H9 (cell line): Measurements from ENCODE around the gene FLNA. TPM values are rescaled to one million over a fixed set of nuclear protein-coding genes. Genes with fewer than 3 reads are reported as not detected.
"Not testable (repeated sequence)": the region's sequence is repeated elsewhere in the genome, so short reads cannot be mapped to it uniquely, and the experiment has no call there.

Source experiments
- DNase-seq: peaks from one replicate; pipeline ENCODE4 v3.0.0-alpha.2; 2017
- H2AFZ ChIP-seq: one replicate; pipeline ENCODE4 v1.6.1; 2013; ENCODE audit warnings: mild to moderate bottlenecking, low read length, control low read depth, moderate library complexity
- H2AK5ac ChIP-seq: 2 replicates; pipeline ENCODE4 v1.6.1; 2013; ENCODE audit warnings: low read length, control low read depth, mixed read lengths; ENCODE audit not compliant: insufficient read length
- H2BK120ac ChIP-seq: one replicate; pipeline ENCODE4 v1.6.1; 2013; ENCODE audit warnings: low read depth, mild to moderate bottlenecking, low read length, control low read depth, inconsistent platforms; ENCODE audit not compliant: poor library complexity, severe bottlenecking
- H2BK12ac ChIP-seq: 2 replicates; pipeline ENCODE4 v1.6.1; 2013; ENCODE audit warnings: low read length, control low read depth, mixed read lengths, low read depth; ENCODE audit not compliant: insufficient read length
- H2BK15ac ChIP-seq: 2 replicates; pipeline ENCODE4 v1.6.1; 2013; ENCODE audit warnings: low read depth, low read length, control low read depth
- H2BK20ac ChIP-seq: one replicate; pipeline ENCODE4 v1.6.1; 2013; ENCODE audit warnings: low read depth, mild to moderate bottlenecking, low read length, control low read depth, inconsistent platforms; ENCODE audit not compliant: poor library complexity, severe bottlenecking
- H2BK5ac ChIP-seq: 2 replicates; pipeline ENCODE4 v1.6.1; 2013; ENCODE audit warnings: low read length, control low read depth, mixed read lengths; ENCODE audit not compliant: insufficient read length
- H3K14ac ChIP-seq: 2 replicates; pipeline ENCODE4 v1.6.1; 2013; ENCODE audit warnings: low read length, control low read depth; ENCODE audit not compliant: insufficient read depth
- H3K18ac ChIP-seq: 2 replicates; pipeline ENCODE4 v1.6.1; 2013; ENCODE audit warnings: low read depth, mild to moderate bottlenecking, mixed read lengths, low read length, control low read depth; ENCODE audit not compliant: insufficient read length
- H3K23ac ChIP-seq: 2 replicates; pipeline ENCODE4 v1.6.1; 2013; ENCODE audit warnings: low read length, control low read depth, mixed read lengths, low read depth; ENCODE audit not compliant: insufficient read length
- H3K23me2 ChIP-seq: 2 replicates; pipeline ENCODE4 v1.6.1; 2013; ENCODE audit warnings: low read depth, mild to moderate bottlenecking, mixed read lengths, low read length, control low read depth; ENCODE audit not compliant: insufficient read length, poor library complexity, severe bottlenecking
- H3K27ac ChIP-seq: 2 replicates; pipeline ENCODE4 v1.5.1; 2013; ENCODE audit warnings: low read length, control low read depth, mixed read lengths, low read depth; ENCODE audit not compliant: insufficient read length
- H3K27me3 ChIP-seq: 2 replicates; pipeline ENCODE4 v1.6.1; 2013; ENCODE audit warnings: low read length, control low read depth, inconsistent platforms; ENCODE audit not compliant: insufficient read depth
- H3K4ac ChIP-seq: 2 replicates; pipeline ENCODE4 v1.6.1; 2013; ENCODE audit warnings: low read depth, mild to moderate bottlenecking, control low read depth, inconsistent platforms, low read length, moderate library complexity
- H3K4me1 ChIP-seq: 2 replicates; pipeline ENCODE4 v1.6.1; 2013; ENCODE audit warnings: low read length, control low read depth, inconsistent platforms; ENCODE audit not compliant: insufficient read depth
- H3K4me2 ChIP-seq: 2 replicates; pipeline ENCODE4 v1.6.1; 2013; ENCODE audit warnings: low read length, control low read depth, mixed read lengths; ENCODE audit not compliant: insufficient read length, insufficient read depth
- H3K56ac ChIP-seq: 2 replicates; pipeline ENCODE4 v1.6.1; 2013; ENCODE audit warnings: low read depth, mild to moderate bottlenecking, mixed read lengths, low read length, control low read depth; ENCODE audit not compliant: insufficient read length
- H3K79me1 ChIP-seq: 2 replicates; pipeline ENCODE4 v1.6.1; 2013; ENCODE audit warnings: low read depth, mild to moderate bottlenecking, moderate library complexity, low read length, control low read depth, inconsistent platforms; ENCODE audit not compliant: insufficient read depth, poor library complexity, severe bottlenecking
- H3K79me2 ChIP-seq: 2 replicates; pipeline ENCODE4 v1.6.1; 2013; ENCODE audit warnings: low read length, control low read depth, inconsistent platforms; ENCODE audit not compliant: insufficient read depth
- H3K9ac ChIP-seq: 2 replicates; pipeline ENCODE4 v1.6.1; 2013; ENCODE audit warnings: low read length, control low read depth, mixed read lengths; ENCODE audit not compliant: insufficient read length; ENCODE audit errors: extremely low read depth
- H3K9me3 ChIP-seq: one replicate; pipeline ENCODE4 v1.6.1; 2013; ENCODE audit warnings: low read depth, low read length, inconsistent platforms; ENCODE audit not compliant: control insufficient read depth
- H3T11ph ChIP-seq: one replicate; pipeline ENCODE4 v1.6.1; 2013; ENCODE audit warnings: mild to moderate bottlenecking, low read length, control low read depth, inconsistent platforms
- H4K20me1 ChIP-seq: one replicate; pipeline ENCODE4 v1.6.1; 2013; ENCODE audit not compliant: control insufficient read depth, insufficient read length, insufficient read depth
- H4K5ac ChIP-seq: 2 replicates; pipeline ENCODE4 v1.6.1; 2013; ENCODE audit warnings: low read depth, mild to moderate bottlenecking, mixed read lengths, low read length, control low read depth; ENCODE audit not compliant: insufficient read length
- H4K8ac ChIP-seq: replicated peaks from 2 replicates; pipeline ENCODE4 v1.6.1; 2013; ENCODE audit warnings: low read length, control low read depth, mixed read lengths, low read depth; ENCODE audit not compliant: insufficient read length
- H4K91ac ChIP-seq: 2 replicates; pipeline ENCODE4 v1.6.1; 2013; ENCODE audit warnings: low read depth, mild to moderate bottlenecking, moderate library complexity, mixed read lengths, low read length, control low read depth; ENCODE audit not compliant: insufficient read length
- H3K27ac Mint-ChIP-seq, 3 experiments: 2 replicates in 2 of 3; 3 replicates in 1 of 3; pipeline ENCODE4 v1.8.0; 2020 to 2021; ENCODE audit warnings: mixed read lengths in 3 of 3, mild to moderate bottlenecking in 1 of 3, moderate library complexity in 1 of 3
- H3K27me3 Mint-ChIP-seq: 2 replicates; pipeline ENCODE4 v1.8.0; 2021; ENCODE audit warnings: low read depth, mild to moderate bottlenecking, moderate library complexity, mixed read lengths
- H3K36me3 Mint-ChIP-seq, 3 experiments: 2 replicates in 2 of 3; 3 replicates in 1 of 3; pipeline ENCODE4 v1.8.0; 2020 to 2021; ENCODE audit warnings: low read depth in 3 of 3, mixed read lengths in 3 of 3; ENCODE audit not compliant: insufficient read depth in 1 of 3
- H3K4me1 Mint-ChIP-seq, 2 experiments: 2 replicates each; pipeline ENCODE4 v1.8.0; 2020; ENCODE audit warnings: mixed read lengths in 2 of 2
- H3K4me3 Mint-ChIP-seq, 2 experiments: 2 replicates in 1 of 2; 3 replicates in 1 of 2; pipeline ENCODE4 v1.8.0; 2020 to 2021; ENCODE audit warnings: mild to moderate bottlenecking in 2 of 2, mixed read lengths in 2 of 2, moderate library complexity in 1 of 2
- H3K9me3 Mint-ChIP-seq, 2 experiments: 2 replicates in 1 of 2; 3 replicates in 1 of 2; pipeline ENCODE4 v1.8.0; 2020; ENCODE audit warnings: mild to moderate bottlenecking in 2 of 2, mixed read lengths in 2 of 2, moderate library complexity in 1 of 2
- WGBS: extraction: QIAGEN DNeasy Blood & Tissue Kit; methylation state at CpG from one replicate; pipeline ENCODE4 v1.1.7; 2013; ENCODE audit warnings: missing lambda C conversion rate, low lambda C conversion rate, mixed read lengths; ENCODE audit not compliant: insufficient read length; ENCODE audit errors: extremely low coverage; 5-methylcytosine and 5-hydroxymethylcytosine counted together
- total RNA-seq: library from RNA; stranded (reverse); gene quantifications from 2 replicates; pipeline ENCODE4 v1.2.1, GENCODE V29; 2021
- TF ChIP-seq, protein P1 (sequence below): fragments of 200-600 bp; sonication (generic); conservative IDR thresholded peaks from 3 replicates; pipeline ENCODE4 v1.8.0; 2021; ENCODE audit warnings: antibody characterized with exemption, mild to moderate bottlenecking

The FLNA gene
- total RNA-seq, 1 experiment from 2014 or later, result 957 TPM

DNA sequence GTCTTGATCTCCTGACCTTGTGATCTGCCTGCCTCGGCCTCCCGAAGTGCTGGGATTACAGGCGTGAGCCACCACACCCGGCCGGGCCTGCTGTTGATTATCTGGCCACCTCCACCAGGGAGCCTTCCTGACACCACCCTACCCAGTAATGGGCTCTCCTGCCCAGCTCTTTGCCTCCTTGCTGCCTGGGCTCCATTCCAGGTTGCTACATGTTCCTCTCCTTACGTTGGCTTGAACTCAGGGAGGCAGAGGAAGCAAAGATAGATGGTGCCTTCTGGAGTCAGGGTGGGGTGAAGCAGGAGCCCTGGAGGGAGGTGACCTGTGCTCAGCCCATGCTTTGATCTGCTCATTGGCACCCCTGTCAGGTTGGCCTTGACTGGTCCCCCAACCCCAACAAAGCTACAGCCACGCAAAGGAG, 26.3 kb downstream of the FLNA start:
- no peak overlapping the region for H2BK120ac ChIP-seq
- H3K9me3 Mint-ChIP-seq, result peaks cover 27 to 34% of the 10 kb centered on the region in 2 experiments
- peaks cover 18% of the 10 kb centered on the region for H3K9me3 ChIP-seq
- no peak overlapping the region for H4K91ac ChIP-seq
- H2AK5ac ChIP-seq, result no peak overlapping the region
- no peak overlapping the region for H3K14ac ChIP-seq
- H4K5ac ChIP-seq, result no peak overlapping the region
- WGBS, result no CpG with 5 or more reads among the region's 7 CpGs
- H3K4me1 Mint-ChIP-seq, result peaks cover 0 to 5% of the 10 kb centered on the region in 2 experiments; a peak in 2 of 4 replicates
- no peak for DNase-seq
- no peak overlapping the region for H3K56ac ChIP-seq
- H2BK5ac ChIP-seq, result no peak overlapping the region
- H3K79me1 ChIP-seq, result no peaks in the 10 kb centered on the region
- no peak overlapping the region for H4K8ac ChIP-seq
- H3K18ac ChIP-seq, result no peak overlapping the region
- H3K4me2 ChIP-seq, result no peak overlapping the region
- H3K27ac Mint-ChIP-seq, result peak overlapping the region in 2 of 3 experiments; percentile 12 to 82; a peak in 1 of 7 replicates
- no peak overlapping the region for H2AFZ ChIP-seq
- H2BK15ac ChIP-seq, result no peak overlapping the region
- no peaks in the 10 kb centered on the region for H3K79me2 ChIP-seq
- H3K27me3 ChIP-seq, result no peaks in the 10 kb centered on the region
- H3K36me3 Mint-ChIP-seq, result peaks cover 21 to 47% (median 36%) of the 10 kb centered on the region in 3 experiments
- no peak overlapping the region for H3K4me3 Mint-ChIP-seq
- no peaks in the 10 kb centered on the region for H3K23me2 ChIP-seq
- peaks cover 4% of the 10 kb centered on the region for H3K27me3 Mint-ChIP-seq
- no peak overlapping the region for H3K4ac ChIP-seq
- no peak overlapping the region for H3K9ac ChIP-seq
- H3K23ac ChIP-seq, result no peak overlapping the region
- no peak overlapping the region for H2BK20ac ChIP-seq
- H2BK12ac ChIP-seq, result no peak overlapping the region
- TF ChIP-seq, protein P1, sequence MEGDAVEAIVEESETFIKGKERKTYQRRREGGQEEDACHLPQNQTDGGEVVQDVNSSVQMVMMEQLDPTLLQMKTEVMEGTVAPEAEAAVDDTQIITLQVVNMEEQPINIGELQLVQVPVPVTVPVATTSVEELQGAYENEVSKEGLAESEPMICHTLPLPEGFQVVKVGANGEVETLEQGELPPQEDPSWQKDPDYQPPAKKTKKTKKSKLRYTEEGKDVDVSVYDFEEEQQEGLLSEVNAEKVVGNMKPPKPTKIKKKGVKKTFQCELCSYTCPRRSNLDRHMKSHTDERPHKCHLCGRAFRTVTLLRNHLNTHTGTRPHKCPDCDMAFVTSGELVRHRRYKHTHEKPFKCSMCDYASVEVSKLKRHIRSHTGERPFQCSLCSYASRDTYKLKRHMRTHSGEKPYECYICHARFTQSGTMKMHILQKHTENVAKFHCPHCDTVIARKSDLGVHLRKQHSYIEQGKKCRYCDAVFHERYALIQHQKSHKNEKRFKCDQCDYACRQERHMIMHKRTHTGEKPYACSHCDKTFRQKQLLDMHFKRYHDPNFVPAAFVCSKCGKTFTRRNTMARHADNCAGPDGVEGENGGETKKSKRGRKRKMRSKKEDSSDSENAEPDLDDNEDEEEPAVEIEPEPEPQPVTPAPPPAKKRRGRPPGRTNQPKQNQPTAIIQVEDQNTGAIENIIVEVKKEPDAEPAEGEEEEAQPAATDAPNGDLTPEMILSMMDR, result no peak
- H3T11ph ChIP-seq, result no peak overlapping the region
- peaks cover 4% of the 10 kb centered on the region for H4K20me1 ChIP-seq
- no peaks in the 10 kb centered on the region for H3K4me1 ChIP-seq
- H3K27ac ChIP-seq, result no peak overlapping the region

DNA sequence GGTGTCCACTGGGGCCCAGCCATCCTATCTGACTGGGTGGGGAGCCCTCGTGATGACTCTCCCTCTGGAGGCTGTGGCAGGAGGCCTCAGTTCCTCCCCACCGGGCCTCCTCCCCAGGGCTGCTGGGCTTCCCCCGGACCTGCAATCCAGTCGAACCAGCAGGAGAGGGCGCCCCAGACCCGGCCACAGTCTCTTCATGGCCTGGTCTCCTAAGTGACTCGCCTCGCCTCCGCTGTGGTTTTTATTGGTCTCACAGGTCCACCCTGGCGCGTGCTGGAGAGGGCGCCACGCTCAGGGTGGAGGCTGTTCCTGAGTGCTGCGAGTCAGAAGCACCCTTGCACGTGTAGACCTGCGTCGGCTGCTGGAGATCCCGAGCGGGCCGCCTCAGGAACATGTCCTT, 30.8 kb downstream of the FLNA start:
- H3K9me3 Mint-ChIP-seq, result peaks cover 12% of the 10 kb centered on the region in 2 experiments
- not testable (repeated sequence) for H3K4me1 Mint-ChIP-seq, H3K27ac ChIP-seq, H3K27ac Mint-ChIP-seq, H3K27me3 Mint-ChIP-seq, H3K79me2 ChIP-seq, H3K4me2 ChIP-seq, H4K8ac ChIP-seq, H3K4ac ChIP-seq, H3K79me1 ChIP-seq, H3K18ac ChIP-seq, H3K23ac ChIP-seq, H2BK120ac ChIP-seq, H2BK12ac ChIP-seq, H3K4me1 ChIP-seq, H4K5ac ChIP-seq, H3K23me2 ChIP-seq, H3K56ac ChIP-seq, H2AK5ac ChIP-seq, H3K27me3 ChIP-seq, H3K14ac ChIP-seq, H3T11ph ChIP-seq, H2BK15ac ChIP-seq, H4K20me1 ChIP-seq, H2AFZ ChIP-seq, H3K9ac ChIP-seq, H3K4me3 Mint-ChIP-seq, DNase-seq, H2BK20ac ChIP-seq, H4K91ac ChIP-seq, H3K36me3 Mint-ChIP-seq, H2BK5ac ChIP-seq
- no CpG with 5 or more reads among the region's 20 CpGs for WGBS
- H3K9me3 ChIP-seq, result peaks cover 11% of the 10 kb centered on the region
